Activated CD4-positive, alpha-beta T cell treated with anti-CD3 and anti-CD28 coated beads, Interleukin-2, amount 50 U/mL, for 4 hours (primary cell): ENCODE data around the gene ZFP69.

Experiments used
- DNase-seq, 2 experiments: peaks; one replicate each; pipeline ENCODE4 v3.0.0-alpha.2; 2020

ZFP69 gene

GRCh38 chr1:40508375-40509341 is 31.6 kb downstream of the ZFP69 start, which contains the start of gene EXO5:
TSS of gene EXO5 (plus strand) at chr1:40508767. CDS start at chr1:40514545, 5,778 bp downstream.
- DNase-seq: peak; percentile 78 to 83

- no peak for DNase-seq
Observed at GRCh38 chr1:40519517-40519916, 42.4 kb downstream of the ZFP69 start.

GRCh38 chr1:40530735-40531380 is 53.8 kb downstream of the ZFP69 start:
- DNase-seq: no peak

- DNase-seq: peak; percentile 78 to 81
Observed at GRCh38 chr1:40531381-40532061, 54.4 kb downstream of the ZFP69 start, which contains the start of gene ZNF684. TSS of gene ZNF684 (plus strand) at chr1:40531637. CDS start at chr1:40533167, 1,530 bp downstream.

- DNase-seq: no peak
Observed at GRCh38 chr1:40532062-40532389, 54.9 kb downstream of the ZFP69 start.

- DNase-seq: no peak
Observed at GRCh38 chr1:40532844-40533424, 55.8 kb downstream of the ZFP69 start.

GRCh38 chr1:40534589-40534988 is 57.5 kb downstream of the ZFP69 start:
- no peak for DNase-seq

GRCh38 chr1:40535732-40536131 is 58.6 kb downstream of the ZFP69 start:
- DNase-seq: no peak

- DNase-seq: no peak
Observed at GRCh38 chr1:40539338-40539737, 62.2 kb downstream of the ZFP69 start.
